HG02943 (cell line): ENCODE data around the gene ATP9A.
"Not testable (repeated sequence)": the region's sequence is repeated elsewhere in the genome, so short reads cannot be mapped to it uniquely, and the experiment has no call there.

Experiments used
- ATAC-seq: cut with Tn5 transposase; IDR thresholded peaks from one replicate; pipeline ENCODE4 v1.9.1; 2021; ENCODE audit warnings: mild to moderate bottlenecking, low read depth, moderate library complexity; ENCODE audit not compliant: unreplicated experiment

ATP9A gene

GRCh38 chr20:51660672-51661608, 107.2 kb downstream of the ATP9A start:
- ATAC-seq: no peak

- no peak for ATAC-seq
Observed at GRCh38 chr20:51659491-51660050, 108.6 kb downstream of the ATP9A start.

- no peak for ATAC-seq
Observed at GRCh38 chr20:51656726-51657260, 111.4 kb downstream of the ATP9A start.

- not testable (repeated sequence) for ATAC-seq
Observed at GRCh38 chr20:51656089-51656488, 112.1 kb downstream of the ATP9A start.

GRCh38 chr20:51654495-51654894, 113.7 kb downstream of the ATP9A start:
- ATAC-seq: no peak

- no peak for ATAC-seq
Observed at GRCh38 chr20:51654060-51654459, 114.1 kb downstream of the ATP9A start.

- no peak for ATAC-seq
Observed at GRCh38 chr20:51653226-51653625, 115.0 kb downstream of the ATP9A start.

- ATAC-seq: no peak
Observed at GRCh38 chr20:51651921-51652549, 116.2 kb downstream of the ATP9A start.

GRCh38 chr20:51650685-51651134, 117.5 kb downstream of the ATP9A start:
- ATAC-seq: no peak

GRCh38 chr20:51648571-51648947, 119.6 kb downstream of the ATP9A start:
- ATAC-seq: no peak

GRCh38 chr20:51647674-51648570, 120.3 kb downstream of the ATP9A start:
- ATAC-seq: no peak

GRCh38 chr20:51643810-51644209, 124.4 kb downstream of the ATP9A start:
- ATAC-seq: not testable (repeated sequence)

GRCh38 chr20:51643390-51643789, 124.8 kb downstream of the ATP9A start:
- no peak for ATAC-seq

- no peak for ATAC-seq
Observed at GRCh38 chr20:51641866-51642265, 126.3 kb downstream of the ATP9A start.

GRCh38 chr20:51640743-51641142, 127.4 kb downstream of the ATP9A start:
- no peak for ATAC-seq

- ATAC-seq: no peak
Observed at GRCh38 chr20:51639206-51639832, 128.9 kb downstream of the ATP9A start.

GRCh38 chr20:51637241-51637640, 130.9 kb downstream of the ATP9A start:
- ATAC-seq: no peak

GRCh38 chr20:51636123-51636522, 132.1 kb downstream of the ATP9A start:
- ATAC-seq: no peak

- no peak for ATAC-seq
Observed at GRCh38 chr20:51635680-51636079, 132.5 kb downstream of the ATP9A start.

- no peak for ATAC-seq
Observed at GRCh38 chr20:51634877-51635276, 133.3 kb downstream of the ATP9A start.
